ENCODE measurements around the gene MARCKSL1. TPM values are rescaled to one million over a fixed set of nuclear protein-coding genes. Genes with fewer than 3 reads are reported as not detected.
A peak's percentile ranks its signal among the peaks of the same experiment; 100 is the strongest.

MARCKSL1 gene
- total RNA-seq, 1 donor from 2014 or later = 10.0 TPM

DNA sequence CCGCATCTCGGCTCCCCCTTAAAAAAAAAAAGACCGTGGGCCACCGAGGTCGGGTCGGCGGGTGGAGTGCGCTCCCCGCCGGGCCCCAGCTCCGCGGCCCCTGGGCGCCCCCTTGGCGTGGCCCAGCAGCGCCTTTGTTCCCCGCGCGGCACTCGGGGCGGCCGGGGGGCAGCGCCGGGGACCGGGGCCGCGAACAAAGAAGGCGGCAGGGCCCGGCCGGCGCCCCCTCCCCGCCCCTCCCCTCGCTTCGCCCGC, 571 bp downstream of the MARCKSL1 start:
- DNase-seq = no peak
- TF ChIP-seq, protein P1, sequence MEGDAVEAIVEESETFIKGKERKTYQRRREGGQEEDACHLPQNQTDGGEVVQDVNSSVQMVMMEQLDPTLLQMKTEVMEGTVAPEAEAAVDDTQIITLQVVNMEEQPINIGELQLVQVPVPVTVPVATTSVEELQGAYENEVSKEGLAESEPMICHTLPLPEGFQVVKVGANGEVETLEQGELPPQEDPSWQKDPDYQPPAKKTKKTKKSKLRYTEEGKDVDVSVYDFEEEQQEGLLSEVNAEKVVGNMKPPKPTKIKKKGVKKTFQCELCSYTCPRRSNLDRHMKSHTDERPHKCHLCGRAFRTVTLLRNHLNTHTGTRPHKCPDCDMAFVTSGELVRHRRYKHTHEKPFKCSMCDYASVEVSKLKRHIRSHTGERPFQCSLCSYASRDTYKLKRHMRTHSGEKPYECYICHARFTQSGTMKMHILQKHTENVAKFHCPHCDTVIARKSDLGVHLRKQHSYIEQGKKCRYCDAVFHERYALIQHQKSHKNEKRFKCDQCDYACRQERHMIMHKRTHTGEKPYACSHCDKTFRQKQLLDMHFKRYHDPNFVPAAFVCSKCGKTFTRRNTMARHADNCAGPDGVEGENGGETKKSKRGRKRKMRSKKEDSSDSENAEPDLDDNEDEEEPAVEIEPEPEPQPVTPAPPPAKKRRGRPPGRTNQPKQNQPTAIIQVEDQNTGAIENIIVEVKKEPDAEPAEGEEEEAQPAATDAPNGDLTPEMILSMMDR (IDR thresholded peaks at IDR 0.05; ENCODE audit: borderline replicate concordance) = no peak
- H3K9me3 ChIP-seq (replicated peaks) = no peaks in the 10 kb centered on the region
- intact Hi-C loops (cut with micrococcal nuclease) = no loop called here
- H3K4me1 ChIP-seq = peaks cover 50% of the 10 kb centered on the region
- H3K4me3 ChIP-seq = peak overlapping the region; percentile 73
- no peaks in the 10 kb centered on the region for H3K27me3 ChIP-seq (ENCODE audit: low read depth)
- peak overlapping the region; percentile 79 for H3K27ac ChIP-seq (replicated peaks)
- H3K36me3 ChIP-seq = peaks cover 31% of the 10 kb centered on the region

DNA sequence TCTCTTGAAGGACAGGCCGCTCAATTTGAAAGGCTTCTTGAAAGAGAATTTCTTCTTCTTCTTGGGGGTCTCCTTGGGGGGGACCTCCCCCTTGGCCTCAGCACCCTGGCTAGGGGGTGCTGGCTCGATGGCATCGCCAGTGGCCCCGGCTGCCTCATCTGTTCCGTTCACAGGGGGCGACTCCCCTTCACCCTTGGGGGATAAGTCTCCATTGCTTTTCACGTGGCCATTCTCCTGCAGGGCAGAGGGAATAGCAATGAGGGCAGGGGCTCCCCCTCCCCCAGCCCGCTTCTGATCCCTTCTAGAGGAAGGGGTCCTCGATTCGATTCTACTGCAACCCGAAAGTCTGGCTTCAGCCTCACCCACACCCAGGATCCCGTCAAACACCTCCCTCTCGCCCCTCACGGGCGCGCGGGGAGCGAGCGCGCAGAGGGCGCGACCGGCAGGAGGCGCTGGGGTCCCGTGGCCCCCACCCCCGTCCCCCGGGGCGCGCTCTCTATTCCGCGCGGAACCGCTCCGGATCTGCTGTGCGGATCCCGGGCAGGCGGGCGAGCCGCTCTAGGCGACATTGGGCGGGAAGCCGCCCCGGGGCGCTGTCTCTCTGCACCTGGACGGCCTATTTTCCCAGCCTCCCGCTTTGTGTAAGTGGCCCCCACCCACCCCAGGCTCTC, 1.0 kb downstream of the MARCKSL1 start:
- peak overlapping the region; percentile 79 for H3K27ac ChIP-seq (replicated peaks)
- intact Hi-C loops (cut with micrococcal nuclease) = no loop called here
- DNase-seq = peak; percentile 56
- H3K36me3 ChIP-seq = peaks cover 35% of the 10 kb centered on the region
- TF ChIP-seq, protein P1 (IDR thresholded peaks at IDR 0.05; ENCODE audit: borderline replicate concordance) = peak; percentile 84
- H3K4me1 ChIP-seq = peaks cover 50% of the 10 kb centered on the region
- no peaks in the 10 kb centered on the region for H3K27me3 ChIP-seq (ENCODE audit: low read depth)
- no peaks in the 10 kb centered on the region for H3K9me3 ChIP-seq (replicated peaks)
- peak overlapping the region; percentile 73 for H3K4me3 ChIP-seq

DNA sequence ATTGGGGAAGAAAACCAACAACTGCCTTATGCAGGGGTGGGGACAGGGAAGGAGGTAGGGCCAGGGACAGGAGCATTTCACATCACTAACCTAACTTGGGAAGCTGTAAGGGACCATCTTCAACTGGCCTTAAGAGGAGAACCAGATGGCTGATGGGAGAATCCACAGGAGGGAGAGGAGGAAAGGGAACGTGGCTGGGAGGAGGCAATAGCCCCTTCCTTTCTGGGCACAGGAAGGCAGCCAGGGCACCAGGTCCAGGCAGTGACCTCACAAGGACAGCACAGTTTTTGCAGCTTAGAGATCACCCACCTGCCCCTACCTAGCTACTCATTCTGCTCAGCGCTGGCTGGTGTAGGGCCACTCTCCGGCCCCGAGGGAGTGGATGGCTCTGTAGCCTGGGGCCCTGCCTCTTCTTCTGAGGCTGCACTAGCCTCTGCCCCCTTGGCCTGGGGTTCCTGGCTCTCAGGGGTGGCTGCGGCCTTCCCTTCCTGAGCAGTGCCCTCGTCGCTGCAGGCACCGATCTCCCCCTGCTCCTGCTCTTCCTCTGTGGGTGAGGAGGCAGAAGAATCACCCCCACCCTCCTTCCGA, 1.7 kb downstream of the MARCKSL1 start:
- Histone ChIP-seq H3K9me3 (replicated peaks) (no peaks in the 10 kb centered on the region), H3K4me1 (peaks cover 50% of the 10 kb centered on the region), H3K27ac (replicated peaks) (peak overlapping the region; percentile 79), H3K4me3 (peak overlapping the region; percentile 73), H3K27me3 (ENCODE audit: low read depth) (no peaks in the 10 kb centered on the region), H3K36me3 (peaks cover 42% of the 10 kb centered on the region)
- intact Hi-C loops (cut with micrococcal nuclease) = no loop called here
- TF ChIP-seq, protein P1 (IDR thresholded peaks at IDR 0.05; ENCODE audit: borderline replicate concordance) = no peak
- DNase-seq = no peak

DNA sequence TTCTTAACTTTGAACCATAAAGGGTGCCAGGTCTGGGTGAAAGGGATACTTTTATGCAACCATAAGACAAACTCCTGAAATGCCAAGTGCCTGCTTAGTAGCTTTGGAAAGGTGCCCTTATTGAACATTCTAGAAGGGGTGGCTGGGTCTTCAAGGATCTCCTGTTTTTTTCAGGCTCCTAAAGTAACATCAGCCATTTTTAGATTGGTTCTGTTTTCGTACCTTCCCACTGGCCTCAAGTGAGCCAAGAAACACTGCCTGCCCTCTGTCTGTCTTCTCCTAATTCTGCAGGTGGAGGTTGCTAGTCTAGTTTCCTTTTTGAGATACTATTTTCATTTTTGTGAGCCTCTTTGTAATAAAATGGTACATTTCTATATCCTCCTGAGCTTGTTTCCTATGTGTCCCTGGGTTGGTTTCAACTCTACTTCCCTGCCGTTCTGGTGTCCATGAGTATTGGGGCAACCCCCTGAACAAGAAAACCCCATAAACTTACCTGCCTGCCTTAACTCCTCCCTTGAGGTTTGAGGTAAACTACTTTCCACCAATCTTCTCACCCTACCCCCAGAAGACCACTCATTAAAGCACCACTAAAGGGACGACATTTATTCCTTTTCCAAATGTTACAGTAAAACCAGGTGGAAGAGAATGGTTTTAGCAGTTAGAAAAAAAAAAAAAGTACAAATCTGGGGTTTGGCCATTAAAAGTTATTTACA, 2.6 kb downstream of the MARCKSL1 start:
- no peaks in the 10 kb centered on the region for H3K9me3 ChIP-seq (replicated peaks)
- no peak for DNase-seq
- TF ChIP-seq, protein P1 (IDR thresholded peaks at IDR 0.05; ENCODE audit: borderline replicate concordance) = no peak
- H3K36me3 ChIP-seq = peaks cover 51% of the 10 kb centered on the region
- intact Hi-C loops (cut with micrococcal nuclease) = no loop called here
- H3K4me1 ChIP-seq = peaks cover 42% of the 10 kb centered on the region
- no peaks in the 10 kb centered on the region for H3K27me3 ChIP-seq (ENCODE audit: low read depth)
- no peak overlapping the region for H3K4me3 ChIP-seq
- H3K27ac ChIP-seq (replicated peaks) = no peak overlapping the region

DNA sequence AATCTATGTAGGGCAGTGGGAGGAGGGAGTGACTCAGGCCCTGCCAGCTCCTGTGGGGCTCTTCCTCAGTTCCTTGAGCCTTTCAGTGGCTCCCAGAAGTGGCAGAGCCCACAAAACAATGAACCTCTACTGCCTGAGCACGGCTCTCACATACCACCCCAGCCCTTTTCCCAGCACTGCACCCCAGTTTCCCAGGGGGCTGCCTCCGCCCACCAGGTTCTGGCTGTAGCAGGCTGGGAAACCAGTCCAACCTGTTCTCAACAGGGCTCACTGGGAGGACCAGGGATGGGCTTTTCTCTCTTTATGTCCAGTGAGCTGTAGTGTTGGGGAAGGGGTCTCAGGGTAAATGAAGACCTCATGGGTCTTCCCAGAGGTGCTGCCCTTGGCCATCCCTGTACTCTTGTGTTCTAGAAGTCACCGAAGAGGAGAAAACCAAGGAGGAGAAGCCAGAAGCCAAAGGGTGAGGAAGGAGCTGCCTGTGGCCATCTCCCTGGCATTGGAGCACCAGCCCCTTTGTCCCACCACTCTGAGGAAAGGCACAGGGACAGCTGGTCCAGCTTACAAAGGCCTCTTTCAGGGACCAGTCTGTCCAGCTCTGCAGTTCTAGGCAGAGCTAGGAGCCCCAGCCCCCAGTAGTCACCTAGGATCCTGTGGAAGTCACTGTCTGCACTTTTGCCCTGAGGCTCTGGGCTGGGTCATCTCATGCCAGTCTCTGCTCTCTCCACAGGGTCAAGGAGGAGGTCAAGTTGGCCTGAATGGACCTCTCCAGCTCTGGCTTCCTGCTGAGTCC, 3.5 kb downstream of the MARCKSL1 start:
- H3K27ac ChIP-seq (replicated peaks) = no peak overlapping the region
- no peak overlapping the region for H3K4me3 ChIP-seq
- DNase-seq = no peak
- H3K36me3 ChIP-seq = peaks cover 61% of the 10 kb centered on the region
- H3K9me3 ChIP-seq (replicated peaks) = no peaks in the 10 kb centered on the region
- no peaks in the 10 kb centered on the region for H3K27me3 ChIP-seq (ENCODE audit: low read depth)
- TF ChIP-seq, protein P1 (IDR thresholded peaks at IDR 0.05; ENCODE audit: borderline replicate concordance) = no peak
- H3K4me1 ChIP-seq = peaks cover 32% of the 10 kb centered on the region
- intact Hi-C loops (cut with micrococcal nuclease) = no loop called here
